Endothelial cell of umbilical vein (primary cell): ENCODE results near the gene ST6GALNAC3. TPM values are rescaled to one million over a fixed set of nuclear protein-coding genes. Genes with fewer than 3 reads are reported as not detected.

ENCODE experiments used
- BruUV-seq: library from RNA; stranded (reverse); fragments of 400-500 nt; replicated peaks from 2 replicates; lab custom pipeline; 2021; lab: Mats Ljungman, UMichigan
- CTCF ChIA-PET: fragments of 300-600, 350-600 bp; sonication (Branson Sonifier 250); formaldehyde crosslinking; loops from one replicate; lab custom pipeline; 2021; ENCODE audit warnings: antibody characterized with exemption, inconsistent platforms; lab: Charles Lee
- POLR2A ChIA-PET: fragments of 300-600, 350-600 bp; sonication (Branson Sonifier 250); formaldehyde crosslinking; loops from one replicate; lab custom pipeline; 2021; ENCODE audit warnings: antibody characterized with exemption, inconsistent platforms; lab: Charles Lee
- DNase-seq: peaks from one replicate; pipeline ENCODE4 v3.0.0-alpha.2; 2011; ENCODE audit warnings: low read depth, low spot score
- FAIRE-seq: peaks from 2 replicates; lab custom pipeline; 2011; peaks lifted over from hg19 to GRCh38; lab: Jason Lieb, UNC
- H2AFZ ChIP-seq: 2 replicates; pipeline ENCODE4 v1.6.0; 2012; ENCODE audit warnings: low read depth, low read length, control low read depth, inconsistent platforms
- H3K27ac ChIP-seq: 2 replicates; pipeline ENCODE4 v1.5.1; 2011; ENCODE audit warnings: low read depth, mild to moderate bottlenecking, control low read depth, low read length, moderate library complexity; ENCODE audit not compliant: insufficient read depth
- H3K27me3 ChIP-seq, 2 experiments: 2 replicates each; pipeline versions ENCODE4 v1.6.0 to v1.6.1; 2011; ENCODE audit warnings: low read length in 2 of 2, mixed read lengths in 1 of 2; ENCODE audit not compliant: control insufficient read depth in 2 of 2, insufficient read depth in 2 of 2
- H3K36me3 ChIP-seq, 2 experiments: 2 replicates in 1 of 2; 3 replicates in 1 of 2; pipeline ENCODE4 v1.5.1; 2011; ENCODE audit warnings: low read length in 2 of 2, mild to moderate bottlenecking in 1 of 2, moderate library complexity in 1 of 2; ENCODE audit not compliant: control insufficient read depth in 2 of 2, insufficient read depth in 2 of 2; ENCODE audit errors: extremely low read depth in 1 of 2
- H3K4me1 ChIP-seq: 3 replicates; pipeline ENCODE4 v1.5.1; 2011; ENCODE audit warnings: mild to moderate bottlenecking, low read length; ENCODE audit not compliant: control insufficient read depth, insufficient read depth; ENCODE audit errors: extremely low read depth
- H3K4me2 ChIP-seq: 2 replicates; pipeline ENCODE4 v1.6.1; 2011; ENCODE audit warnings: low read length, control low read depth, mixed read lengths; ENCODE audit not compliant: insufficient read depth
- H3K4me3 ChIP-seq, 3 experiments: fragments of 200-600 bp in 1 of 3; sonication (generic), shearing (Covaris generic) in 1 of 3; replicated peaks in 1 of 3; 2 replicates each; pipeline ENCODE4 v1.5.1; 2011 to 2016; ENCODE audit warnings: control low read depth in 3 of 3, low read length in 3 of 3, mild to moderate bottlenecking in 2 of 3, inconsistent platforms in 1 of 3, low read depth in 1 of 3, moderate library complexity in 1 of 3; ENCODE audit not compliant: insufficient read depth in 1 of 3
- H3K79me2 ChIP-seq: 2 replicates; pipeline ENCODE4 v1.6.0; 2012; ENCODE audit warnings: low read length, inconsistent platforms; ENCODE audit not compliant: control insufficient read depth, insufficient read depth
- H3K9ac ChIP-seq: replicated peaks from 2 replicates; pipeline ENCODE3; 2011; ENCODE audit warnings: low read length, control low read depth; ENCODE audit not compliant: insufficient read depth; ENCODE audit errors: extremely low read depth
- H3K9me1 ChIP-seq: replicated peaks from 3 replicates; pipeline ENCODE4 v1.6.0; 2011; ENCODE audit warnings: mild to moderate bottlenecking, low read length; ENCODE audit not compliant: control insufficient read depth, insufficient read depth; ENCODE audit errors: extremely low read depth
- H3K9me3 ChIP-seq: replicated peaks from 2 replicates; pipeline ENCODE4 v1.5.1; 2012; ENCODE audit warnings: low read length, inconsistent platforms; ENCODE audit not compliant: control insufficient read depth, insufficient read depth
- H4K20me1 ChIP-seq: replicated peaks from 2 replicates; pipeline ENCODE3; 2011; ENCODE audit warnings: mild to moderate bottlenecking, low read length; ENCODE audit not compliant: control insufficient read depth, insufficient read depth; ENCODE audit errors: extremely low read depth
- EZH2 ChIP-seq: IDR thresholded peaks from 2 replicates; pipeline ENCODE4 v1.6.1; 2012; ENCODE audit warnings: borderline replicate concordance, low read depth, mild to moderate bottlenecking, moderate library complexity, low read length, inconsistent platforms; ENCODE audit not compliant: severe bottlenecking
- FOS ChIP-seq: IDR thresholded peaks from 2 replicates; pipeline ENCODE4 v1.6.1; 2011; ENCODE audit warnings: mild to moderate bottlenecking, low read length, moderate library complexity, borderline replicate concordance; ENCODE audit not compliant: insufficient read depth
- GATA2 ChIP-seq: IDR thresholded peaks from 2 replicates; pipeline ENCODE4 v1.7.0; 2011; ENCODE audit warnings: low read depth, mild to moderate bottlenecking, moderate library complexity, mixed read lengths, low read length; ENCODE audit not compliant: insufficient read length, insufficient read depth
- JUN ChIP-seq: IDR thresholded peaks from 2 replicates; pipeline ENCODE4 v1.6.1; 2011; ENCODE audit warnings: borderline replicate concordance, low read depth; ENCODE audit not compliant: insufficient read length, insufficient read depth
- MYC ChIP-seq: IDR thresholded peaks from one replicate; pipeline ENCODE4 v1.6.1; 2011; ENCODE audit warnings: mild to moderate bottlenecking, low read depth, low read length
- POLR2AphosphoS5 ChIP-seq: IDR thresholded peaks from 2 replicates; pipeline ENCODE4 v1.6.1; 2012; ENCODE audit warnings: low read depth, mild to moderate bottlenecking, control low read depth, low read length, moderate library complexity; ENCODE audit not compliant: insufficient read depth
- dilution Hi-C: fragments of 300-500 bp; cut with MboI; formaldehyde crosslinking; loops from one replicate; pipeline ENCODE4 v1.15.0; 2019; ENCODE audit warnings: low sequenced_read_pairs; ENCODE audit not compliant: extremely low pct_ligation_motif_present
- intact Hi-C: fragments of 100-400 bp; cut with micrococcal nuclease; formaldehyde crosslinking; loops from one replicate; pipeline ENCODE4 v1.10.0; 2022
- polyA plus RNA-seq, 4 experiments: library from polyadenylated mRNA; depleted of rRNA in 3 of 4; stranded (reverse) in 3 of 4; unstranded in 1 of 4; fragments of >200 nt; gene quantifications; 2 replicates each; pipeline versions ENCODE4 v1.2.1 to v1.2.3, GENCODE V29; 2011 to 2012; ENCODE audit warnings: missing spikeins in 1 of 4
- total RNA-seq: library from RNA; stranded (reverse); gene quantifications from 2 replicates; pipeline ENCODE4 v1.2.3, GENCODE V29; 2021
- TF ChIP-seq, protein P1 (sequence below): IDR thresholded peaks from 2 replicates; pipeline ENCODE4 v1.6.1; 2011; ENCODE audit not compliant: insufficient read depth, insufficient read length
- TF ChIP-seq, protein P2 (sequence below), 2 donors: IDR thresholded peaks; 1 replicate in 1 of 2; 2 replicates in 1 of 2; pipeline ENCODE4 v1.5.1; 2011; ENCODE audit warnings: low read length in 2 of 2, mild to moderate bottlenecking in 2 of 2, moderate library complexity in 2 of 2, control low read depth in 1 of 2, inconsistent platforms in 1 of 2, low read depth in 1 of 2; ENCODE audit not compliant: insufficient read depth in 1 of 2; ENCODE audit errors: extremely low read depth in 1 of 2

Gene ST6GALNAC3
- total and polyA plus RNA-seq, 2 donors (not counting 3 experiments of a cell fraction or from before 2014, with no cell fraction given): 7.6 to 48.3 TPM

GRCh38 chr1:76666499-76666898, 592.0 kb downstream of the ST6GALNAC3 start:
- DNase-seq: no peak
- Histone ChIP-seq H3K4me2 (no peak overlapping the region), H3K79me2 (no peaks in the 10 kb centered on the region), H3K4me1 (no peaks in the 10 kb centered on the region), H2AFZ (no peak overlapping the region), H3K27ac (no peak overlapping the region), H3K9me1 (no peaks in the 10 kb centered on the region), H3K9me3 (no peaks in the 10 kb centered on the region), H3K27me3 (peaks cover 0 to 3% of the 10 kb centered on the region in 2 experiments), H3K4me3 (no peak overlapping the region), H4K20me1 (no peaks in the 10 kb centered on the region), H3K9ac (no peak overlapping the region), H3K36me3 (no peaks in the 10 kb centered on the region)
- dilution Hi-C loops: no loop called here
- BruUV-seq: no TSS peak
- CTCF ChIA-PET: no interaction called here
- TF ChIP-seq POLR2AphosphoS5: no peak
- TF ChIP-seq, protein P1, sequence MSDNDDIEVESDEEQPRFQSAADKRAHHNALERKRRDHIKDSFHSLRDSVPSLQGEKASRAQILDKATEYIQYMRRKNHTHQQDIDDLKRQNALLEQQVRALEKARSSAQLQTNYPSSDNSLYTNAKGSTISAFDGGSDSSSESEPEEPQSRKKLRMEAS: no peak
- TF ChIP-seq FOS: no peak
- TF ChIP-seq MYC: no peak
- TF ChIP-seq EZH2: no peak
- no peak for TF ChIP-seq JUN
- no peak for TF ChIP-seq GATA2
- TF ChIP-seq, protein P2, sequence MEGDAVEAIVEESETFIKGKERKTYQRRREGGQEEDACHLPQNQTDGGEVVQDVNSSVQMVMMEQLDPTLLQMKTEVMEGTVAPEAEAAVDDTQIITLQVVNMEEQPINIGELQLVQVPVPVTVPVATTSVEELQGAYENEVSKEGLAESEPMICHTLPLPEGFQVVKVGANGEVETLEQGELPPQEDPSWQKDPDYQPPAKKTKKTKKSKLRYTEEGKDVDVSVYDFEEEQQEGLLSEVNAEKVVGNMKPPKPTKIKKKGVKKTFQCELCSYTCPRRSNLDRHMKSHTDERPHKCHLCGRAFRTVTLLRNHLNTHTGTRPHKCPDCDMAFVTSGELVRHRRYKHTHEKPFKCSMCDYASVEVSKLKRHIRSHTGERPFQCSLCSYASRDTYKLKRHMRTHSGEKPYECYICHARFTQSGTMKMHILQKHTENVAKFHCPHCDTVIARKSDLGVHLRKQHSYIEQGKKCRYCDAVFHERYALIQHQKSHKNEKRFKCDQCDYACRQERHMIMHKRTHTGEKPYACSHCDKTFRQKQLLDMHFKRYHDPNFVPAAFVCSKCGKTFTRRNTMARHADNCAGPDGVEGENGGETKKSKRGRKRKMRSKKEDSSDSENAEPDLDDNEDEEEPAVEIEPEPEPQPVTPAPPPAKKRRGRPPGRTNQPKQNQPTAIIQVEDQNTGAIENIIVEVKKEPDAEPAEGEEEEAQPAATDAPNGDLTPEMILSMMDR (IDR thresholded peaks at IDR 0.05; ENCODE audit: extremely low read depth in 1 of 2, insufficient read depth in 1 of 2, low read depth in 1 of 2, low read length in 2 of 2): no peak
- intact Hi-C loops: no loop called here
- POLR2A ChIA-PET: no interaction called here
- FAIRE-seq: no peak
